Islet precursor cell (in vitro differentiated cells): ENCODE results near the gene HNRNPUL1.

ENCODE experiments used
- DNase-seq: peaks from one replicate; pipeline ENCODE4 v3.0.0-alpha.2; 2018

HNRNPUL1 gene

GRCh38 chr19:41355035-41355434 lies 90.9 kb downstream of the HNRNPUL1 start:
- no peak for DNase-seq

GRCh38 chr19:41355802-41356201 lies 91.6 kb downstream of the HNRNPUL1 start:
- no peak for DNase-seq

DNA sequence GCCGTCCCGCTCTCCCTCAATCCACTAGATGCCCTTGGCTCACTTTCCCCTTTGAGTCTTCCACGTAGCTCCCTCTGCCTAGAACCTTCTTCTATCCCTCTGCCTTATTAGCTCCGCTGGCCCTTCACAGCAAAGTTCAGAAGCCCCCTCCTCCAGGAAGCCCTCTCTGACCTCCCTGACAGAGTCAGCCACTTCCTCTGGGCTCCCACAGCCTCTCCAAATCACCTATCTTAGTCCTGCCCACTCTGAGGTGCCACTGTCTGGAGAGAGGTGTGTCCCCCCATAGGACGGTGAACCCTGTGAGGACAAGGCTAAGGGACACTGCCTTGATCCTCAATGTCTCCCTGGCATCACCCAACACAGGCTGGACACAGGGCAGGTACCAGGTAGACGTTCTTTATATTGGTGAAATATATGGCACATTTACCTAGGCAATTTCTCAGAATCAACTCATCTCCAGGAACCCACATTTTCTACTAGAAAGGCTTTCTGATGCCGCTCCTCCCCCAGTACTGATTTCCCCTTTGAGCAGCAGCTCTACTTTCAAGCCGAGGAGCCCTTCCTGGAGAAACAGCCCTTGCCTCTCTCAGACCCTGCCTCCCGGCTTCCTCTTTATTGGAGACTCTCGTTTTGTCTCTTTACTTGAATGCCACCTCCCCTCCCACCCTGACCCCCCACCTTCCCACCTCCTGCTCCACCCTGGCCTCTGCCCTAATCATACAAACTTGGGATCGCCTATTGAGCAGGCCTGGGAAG lies 93.0 kb downstream of the HNRNPUL1 start:
- DNase-seq: no peak
